GM21737 (cell line): ENCODE results near the gene GAS6.
"Not testable (repeated sequence)": the region's sequence is repeated elsewhere in the genome, so short reads cannot be mapped to it uniquely, and the experiment has no call there.

Source experiments
- ATAC-seq: cut with Tn5 transposase; IDR thresholded peaks from one replicate; pipeline ENCODE4 v1.9.1; 2021; ENCODE audit warnings: mild to moderate bottlenecking, moderate library complexity; ENCODE audit not compliant: unreplicated experiment

Gene GAS6

GRCh38 chr13:113874177-113874576 lies 10.3 kb upstream of the GAS6 start:
- no peak for ATAC-seq

DNA sequence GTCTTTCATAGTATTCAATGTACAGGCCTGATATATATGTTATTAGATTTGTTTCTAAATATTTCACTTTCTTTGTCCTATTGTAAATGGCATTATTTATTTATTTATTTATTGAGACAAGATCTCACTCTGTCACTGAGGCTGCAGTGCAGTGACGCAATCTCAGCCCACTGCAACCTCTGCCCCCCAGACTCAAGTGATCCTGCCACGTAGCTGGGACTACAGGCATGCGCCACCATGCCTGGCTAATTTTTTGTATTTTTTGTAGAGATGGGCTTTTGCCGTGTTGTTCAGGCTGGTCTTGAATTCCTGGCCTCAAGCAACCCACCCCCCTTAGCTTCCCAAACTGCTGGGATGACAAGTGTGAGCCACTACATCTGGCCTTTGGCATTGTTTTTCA lies 5.4 kb upstream of the GAS6 start:
- no peak for ATAC-seq

DNA sequence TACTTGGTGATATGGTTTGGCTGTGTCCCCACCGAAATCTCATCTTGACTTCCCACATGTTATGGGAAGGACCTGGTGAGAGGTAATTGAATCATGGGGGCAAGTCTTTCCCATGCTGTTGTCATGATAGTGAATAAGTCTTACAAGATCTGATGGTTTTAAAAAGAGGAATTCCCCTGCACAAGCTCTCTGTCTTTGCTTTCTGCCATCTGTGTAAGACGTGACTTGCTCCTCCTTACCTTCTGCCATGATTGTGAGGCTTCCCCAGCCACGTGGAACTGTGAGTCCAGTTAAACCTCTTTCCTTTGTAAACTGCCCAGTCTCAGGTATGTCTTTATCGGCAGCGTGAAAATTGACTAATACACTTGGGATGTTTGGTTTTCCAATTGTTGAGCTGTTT lies 4.0 kb upstream of the GAS6 start:
- not testable (repeated sequence) for ATAC-seq

DNA sequence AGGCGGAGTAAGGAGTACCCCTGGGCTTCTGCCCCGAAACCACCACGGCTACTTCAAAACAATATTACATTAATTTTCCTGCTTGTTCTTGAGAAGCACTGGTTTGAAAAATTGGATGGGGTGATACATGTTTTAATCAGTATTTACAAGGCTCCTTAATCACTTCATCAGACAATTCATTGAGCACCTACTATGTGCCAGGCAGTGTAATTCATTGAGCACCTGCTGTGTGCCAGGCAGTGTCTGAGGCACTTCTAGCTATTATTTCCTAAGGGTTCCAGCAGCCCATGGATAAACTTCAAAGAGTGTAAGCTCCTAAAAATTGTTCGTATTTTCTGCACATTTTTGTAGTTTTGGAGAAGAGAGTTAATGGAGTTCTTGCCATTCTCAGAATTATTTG lies 1.6 kb upstream of the GAS6 start:
- ATAC-seq, result no peak

- no peak for ATAC-seq
These were observed 506 bp upstream of the GAS6 start for GRCh38 chr13:113864273-113864890.

DNA sequence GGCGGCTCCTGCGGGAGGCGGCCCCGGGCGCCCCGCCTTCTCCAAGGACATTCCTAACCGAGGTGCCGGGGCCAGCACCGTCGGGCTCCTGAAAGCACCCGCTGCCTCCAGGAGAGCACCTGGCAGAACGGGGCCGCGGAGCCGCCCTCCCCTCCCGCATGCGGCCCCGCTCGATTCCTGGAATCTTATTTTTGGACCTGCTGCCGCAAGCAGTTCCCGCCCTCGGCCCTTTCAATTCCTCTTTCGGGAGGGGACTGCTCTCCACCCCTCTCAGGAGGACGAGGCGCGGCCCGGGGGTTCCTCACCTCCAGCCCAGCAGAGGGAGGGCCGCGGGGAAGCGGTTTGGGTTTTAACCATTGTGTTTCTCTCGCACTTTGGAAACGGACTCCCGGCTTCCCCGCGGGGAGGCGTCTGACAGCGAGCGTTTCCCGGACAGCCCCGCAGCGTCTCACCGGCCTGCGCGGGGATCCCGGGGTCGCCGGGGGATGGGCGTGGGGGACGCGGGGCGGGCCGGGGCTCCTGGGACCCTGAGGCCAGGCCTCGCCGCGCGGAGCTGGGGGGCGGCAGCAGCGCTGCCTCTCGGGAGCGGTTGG lies 849 bp downstream of the GAS6 start:
- no peak for ATAC-seq

DNA sequence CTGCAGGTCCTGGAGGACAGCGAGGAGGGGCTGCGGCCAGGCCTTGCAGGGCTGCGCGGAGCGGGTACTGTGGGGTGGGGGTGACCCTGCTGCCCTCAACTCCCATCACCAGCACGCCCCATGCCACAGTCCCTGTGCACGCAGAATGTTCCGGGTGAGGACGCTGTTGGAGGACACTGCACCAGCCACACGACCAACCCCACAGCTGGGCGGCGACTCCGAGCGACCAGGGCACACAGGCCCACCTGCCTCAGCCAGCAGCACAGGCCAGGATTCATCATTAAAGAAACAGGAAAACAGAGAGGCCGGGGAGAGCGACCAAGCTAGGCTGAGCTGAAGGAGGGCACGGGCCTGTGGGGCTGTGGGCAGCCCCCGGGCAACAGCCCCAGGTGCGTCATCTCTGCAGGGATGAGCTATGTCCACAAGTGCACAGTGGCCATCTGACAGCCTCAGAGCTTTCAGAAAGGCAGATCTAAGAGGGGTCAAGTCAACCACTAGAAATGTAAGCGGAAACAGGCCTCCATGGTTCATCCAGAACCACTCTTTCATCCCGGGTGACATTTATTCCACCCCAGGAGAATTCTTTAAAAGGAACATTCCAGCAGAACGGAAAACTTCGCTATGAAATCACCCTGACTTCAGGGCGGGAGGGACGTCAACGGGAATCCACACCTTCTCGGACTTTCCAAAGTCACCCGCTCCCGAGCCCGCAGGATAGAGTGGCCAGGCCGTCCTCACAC lies 1.5 kb downstream of the GAS6 start:
- ATAC-seq, result no peak

DNA sequence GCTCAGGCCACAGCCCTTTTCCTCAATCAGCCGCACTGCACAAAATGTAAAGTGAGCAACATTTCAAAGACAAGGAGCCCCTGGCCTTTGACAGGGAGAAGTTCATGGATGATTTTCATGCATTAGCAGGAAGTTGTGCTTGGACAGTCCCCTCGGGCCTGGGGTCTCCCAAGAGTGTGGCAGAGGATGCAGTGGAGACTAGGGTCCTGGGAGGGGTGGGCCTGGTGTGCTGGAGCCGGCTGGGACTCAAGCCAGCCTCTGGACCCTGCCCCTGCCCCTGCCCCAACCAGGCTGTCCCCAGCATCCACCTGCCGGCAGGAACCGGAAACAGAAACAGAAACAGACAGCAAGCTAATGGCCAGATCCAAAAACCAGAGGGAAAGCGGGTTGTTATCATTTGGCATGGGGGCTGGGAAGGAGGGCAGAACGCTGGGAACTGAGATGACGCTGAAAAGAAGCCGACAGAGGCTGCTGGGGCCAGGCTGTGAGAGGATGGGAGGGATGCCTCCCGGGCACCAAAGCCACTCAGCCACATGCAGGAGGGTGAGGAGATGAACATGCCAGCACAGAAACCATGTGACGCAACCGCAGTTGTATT lies 2.3 kb downstream of the GAS6 start:
- ATAC-seq, result no peak

DNA sequence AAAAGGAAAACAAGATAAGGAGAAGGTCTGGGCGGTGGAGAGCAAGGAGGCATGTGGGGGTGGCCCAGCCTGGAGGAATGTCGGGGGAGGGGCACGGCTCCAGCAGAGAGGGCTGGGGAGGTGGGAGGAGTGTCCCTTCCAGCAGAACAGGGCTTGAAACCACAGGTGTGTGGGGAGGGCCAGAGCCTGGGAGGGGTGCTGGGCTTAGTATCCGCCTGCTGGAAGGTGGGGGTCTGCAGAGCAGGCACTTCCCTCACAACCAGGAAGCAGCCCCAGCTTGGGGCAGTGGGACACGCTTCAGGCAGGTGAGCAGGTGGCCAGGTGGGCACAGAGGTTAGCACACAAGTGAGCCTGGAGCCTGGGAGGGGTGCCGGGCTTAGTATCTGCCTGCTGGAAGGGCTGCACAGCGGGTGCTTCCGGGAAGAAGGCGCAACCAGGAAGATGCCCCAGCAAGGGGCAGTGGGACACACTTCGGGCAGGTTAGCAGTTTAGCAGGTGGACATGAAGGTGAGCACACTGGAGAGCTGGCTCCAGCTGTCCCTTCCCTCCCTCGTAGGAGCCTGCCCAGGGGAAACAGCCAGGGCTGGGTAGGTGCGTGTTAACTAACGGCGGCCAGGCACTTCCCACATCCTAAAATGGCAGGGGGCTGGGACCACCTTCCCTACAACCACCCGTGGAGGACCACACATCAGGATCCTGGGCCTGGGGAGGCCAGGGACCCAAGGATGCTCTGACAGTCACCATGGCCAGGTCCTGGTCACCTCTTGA lies 3.0 kb downstream of the GAS6 start:
- ATAC-seq, result no peak

GRCh38 chr13:113860051-113860664 lies 3.7 kb downstream of the GAS6 start:
- no peak for ATAC-seq

DNA sequence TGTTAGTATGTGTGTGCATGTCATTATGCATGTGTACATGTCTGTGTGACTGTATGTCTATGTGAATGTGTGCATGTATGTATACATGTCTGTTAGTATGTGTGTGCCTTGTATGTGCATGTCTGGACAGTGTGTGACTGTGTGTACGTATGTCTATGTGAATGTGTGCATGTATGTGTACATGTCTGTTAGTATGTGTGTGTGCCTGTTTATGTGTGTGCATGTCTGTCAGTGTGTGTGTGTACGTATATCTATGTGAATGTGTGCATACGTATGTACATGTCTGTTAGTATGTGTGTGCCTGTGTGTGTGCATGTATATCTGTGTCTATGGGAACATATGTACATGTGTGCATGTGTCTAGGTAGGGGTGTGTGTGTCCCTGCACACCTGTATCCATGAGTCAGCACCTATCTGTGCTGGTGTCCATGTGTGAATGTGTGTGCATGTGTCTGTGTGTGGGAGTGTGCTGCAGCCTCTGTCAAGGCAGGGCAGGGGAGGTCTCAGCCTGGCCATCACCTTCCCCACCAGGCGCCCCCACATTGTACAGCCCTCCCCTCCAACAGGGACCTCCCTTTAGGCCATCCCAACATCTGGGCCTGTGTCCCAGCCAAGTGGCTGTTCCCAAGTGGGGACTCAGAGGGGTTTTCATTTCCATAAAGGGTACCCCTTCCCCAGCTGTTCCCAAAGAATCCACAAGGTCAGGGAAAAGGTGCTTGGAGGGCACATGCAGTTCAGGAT lies 4.4 kb downstream of the GAS6 start:
- no peak for ATAC-seq

- no peak for ATAC-seq
These were observed 6.2 kb downstream of the GAS6 start for GRCh38 chr13:113857531-113858195.

DNA sequence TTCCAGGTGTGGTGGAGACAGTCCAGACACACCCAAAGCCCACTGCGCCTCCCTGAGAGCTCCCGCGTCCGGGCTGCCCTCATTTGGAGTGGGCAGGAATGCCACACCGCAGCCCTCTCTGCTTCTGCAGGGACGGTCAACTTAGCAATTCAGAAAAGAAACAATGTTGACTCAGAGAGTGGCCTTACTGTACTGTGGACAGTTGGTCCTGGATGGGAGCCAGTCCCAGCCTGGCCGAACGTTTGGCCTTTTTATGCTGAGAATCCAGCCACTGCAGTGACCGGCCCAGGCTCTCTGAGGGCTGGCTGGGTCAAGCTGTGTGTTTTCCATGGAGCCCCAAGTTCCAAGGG lies 7.2 kb downstream of the GAS6 start:
- ATAC-seq, result no peak

- no peak for ATAC-seq
These were observed 7.8 kb downstream of the GAS6 start for GRCh38 chr13:113855931-113856715.

DNA sequence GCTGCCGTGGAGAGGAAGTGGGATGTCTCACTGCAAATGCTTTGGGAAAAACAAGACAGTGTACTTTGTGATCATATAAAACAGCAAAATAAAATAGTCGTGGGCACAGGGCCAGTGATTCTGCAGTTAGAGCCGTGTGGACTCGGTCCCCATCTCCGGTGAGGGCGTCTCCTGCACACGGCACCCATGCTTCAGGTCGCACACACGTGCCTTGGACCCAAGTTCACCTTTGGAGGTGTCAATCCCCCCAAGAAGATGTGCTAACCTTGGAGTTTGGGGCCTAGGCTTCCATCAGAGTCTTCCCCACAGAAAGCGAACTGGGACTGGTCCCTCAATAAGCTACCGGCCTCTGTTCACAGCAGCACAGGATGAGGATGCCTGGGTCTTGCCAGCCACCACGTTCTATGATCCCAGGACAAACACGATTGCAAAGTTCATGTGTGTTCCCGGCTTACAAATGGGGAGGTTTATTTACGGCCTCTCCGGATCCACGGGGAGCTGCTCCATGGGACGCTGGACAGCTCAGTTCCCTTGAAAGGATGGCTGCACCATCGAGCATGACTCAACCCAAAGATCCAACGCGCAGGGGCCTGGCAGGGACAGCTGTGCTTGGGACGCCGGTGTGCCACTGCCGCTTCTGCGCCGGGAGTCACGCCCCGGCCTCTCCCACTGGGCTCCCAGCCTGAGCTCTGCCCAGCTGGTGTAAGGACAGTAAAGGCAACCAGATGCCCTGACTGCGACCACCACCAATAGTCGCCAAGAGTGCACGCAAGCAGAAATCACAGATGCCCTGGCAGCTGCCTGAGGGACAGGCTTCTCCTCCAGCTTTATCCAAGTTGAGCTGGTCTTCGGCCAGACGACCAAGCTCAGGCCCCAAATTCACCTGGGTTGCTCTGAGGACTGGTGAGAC lies 8.6 kb downstream of the GAS6 start:
- ATAC-seq, result no peak

DNA sequence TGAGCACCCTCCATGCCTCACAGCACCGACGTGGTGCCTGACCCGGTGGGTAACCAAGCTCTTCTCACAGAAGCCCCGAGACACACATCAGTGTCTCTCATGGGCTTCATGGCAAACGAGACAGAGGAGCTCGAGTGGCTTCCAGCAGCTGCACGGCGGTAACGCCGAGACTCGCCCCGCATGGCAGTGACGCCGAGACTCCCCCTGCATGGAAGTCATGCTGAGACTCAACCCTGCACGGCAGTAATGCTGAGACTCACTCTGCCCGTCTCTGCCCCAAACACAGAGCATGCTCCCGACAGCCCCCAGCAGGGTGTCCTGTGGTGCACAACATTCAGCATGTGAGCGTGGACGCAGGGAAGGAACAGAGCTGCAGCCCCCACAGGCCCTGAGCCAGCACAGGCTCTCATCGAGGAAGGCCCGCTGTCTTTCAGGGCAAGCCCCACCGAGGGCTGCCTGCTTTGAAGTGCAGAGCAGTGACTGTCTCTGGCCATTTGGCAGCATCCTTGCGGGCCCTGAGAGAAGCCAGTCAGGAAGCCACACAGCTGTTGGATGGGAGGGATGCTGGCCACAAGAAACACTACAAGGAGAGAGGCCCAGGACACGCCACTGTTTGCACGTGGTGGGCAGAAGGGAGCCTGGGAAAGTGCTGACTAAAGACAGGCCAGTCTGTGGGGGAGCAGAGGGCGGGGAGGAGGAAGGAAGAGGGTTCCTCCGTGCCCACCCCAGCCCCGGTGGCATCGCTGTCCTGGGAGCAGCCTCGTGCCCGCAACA lies 9.5 kb downstream of the GAS6 start:
- ATAC-seq, result no peak
